DMS53 treated with DMSO at 0.1 percent for 48 hours (cell line): ENCODE data around the gene RPL34.
A peak's percentile ranks its signal among the peaks of the same experiment; 100 is the strongest.

Experiments
- DNase-seq: peaks from one replicate; lab custom pipeline; 2025; ENCODE audit not compliant: unreplicated experiment; lab: John Stamatoyannopoulos, UW

The RPL34 gene

GRCh38 chr4:108624263-108625056 lies 4.1 kb downstream of the RPL34 start:
- no peak for DNase-seq

GRCh38 chr4:108626056-108626455 lies 5.7 kb downstream of the RPL34 start:
- no peak for DNase-seq

DNA sequence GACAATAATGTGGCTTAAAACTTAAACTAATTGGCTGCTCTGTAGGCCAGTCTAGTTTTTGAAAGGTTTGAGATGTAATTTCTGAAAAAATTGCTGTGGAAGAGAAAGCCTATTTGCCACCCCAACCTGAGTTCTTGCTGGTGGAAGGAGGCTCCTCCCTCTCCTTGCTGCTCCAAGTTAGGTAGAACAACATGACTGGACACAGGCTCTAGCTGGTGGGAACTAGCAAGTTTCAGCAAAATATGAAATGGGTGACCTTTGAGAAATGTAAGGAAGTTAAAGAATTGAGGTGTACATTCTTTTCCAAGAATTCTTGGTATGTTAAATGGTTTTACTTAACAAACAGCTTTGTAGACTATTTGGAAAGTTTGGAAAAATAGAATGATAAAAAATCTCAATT lies 8.0 kb downstream of the RPL34 start:
- no peak for DNase-seq

DNA sequence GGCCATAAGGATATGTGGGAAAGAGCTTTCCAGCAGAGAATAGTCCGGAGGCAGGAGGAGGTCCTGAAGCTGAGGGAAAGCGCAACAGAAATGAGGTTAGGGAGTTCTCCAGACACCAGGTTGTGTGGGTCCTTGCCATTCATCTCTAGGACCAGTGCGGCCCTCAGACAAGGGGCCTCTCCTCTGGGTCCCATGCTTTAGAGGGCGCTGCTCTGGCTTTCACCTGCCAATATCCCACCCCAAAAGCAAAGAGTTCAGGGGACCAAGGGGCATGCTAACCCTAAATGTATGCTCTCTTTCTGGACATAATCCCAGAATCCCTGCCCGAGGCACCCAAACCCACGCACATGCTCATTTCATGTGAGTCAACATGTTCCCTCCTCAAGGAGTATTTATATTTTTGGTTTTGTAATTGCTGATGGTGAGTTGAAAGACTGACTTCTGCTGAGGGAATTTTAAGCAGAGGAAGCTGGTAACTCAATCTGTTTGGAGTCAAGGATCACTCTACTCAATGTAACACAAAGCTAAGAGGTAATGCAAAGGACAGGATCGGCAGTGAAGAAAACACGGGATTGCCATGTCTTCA lies 14.8 kb downstream of the RPL34 start:
- no peak for DNase-seq

- no peak for DNase-seq
These were observed 15.9 kb downstream of the RPL34 start for GRCh38 chr4:108636246-108636645.

GRCh38 chr4:108637856-108638255 lies 17.5 kb downstream of the RPL34 start:
- no peak for DNase-seq

- DNase-seq, result no peak
These were observed 23.9 kb downstream of the RPL34 start for GRCh38 chr4:108644237-108644636.

GRCh38 chr4:108646706-108647105 lies 26.3 kb downstream of the RPL34 start:
- DNase-seq, result no peak

- peak; percentile 44 for DNase-seq
These were observed 29.5 kb downstream of the RPL34 start for GRCh38 chr4:108649863-108650211.

- DNase-seq, result peak; percentile 82
These were observed 30.0 kb downstream of the RPL34 start, which contains the start of gene OSTC for GRCh38 chr4:108650212-108651013. TSS of gene OSTC (plus strand) at chr4:108650599. CDS start at chr4:108650656, 57 bp downstream.

DNA sequence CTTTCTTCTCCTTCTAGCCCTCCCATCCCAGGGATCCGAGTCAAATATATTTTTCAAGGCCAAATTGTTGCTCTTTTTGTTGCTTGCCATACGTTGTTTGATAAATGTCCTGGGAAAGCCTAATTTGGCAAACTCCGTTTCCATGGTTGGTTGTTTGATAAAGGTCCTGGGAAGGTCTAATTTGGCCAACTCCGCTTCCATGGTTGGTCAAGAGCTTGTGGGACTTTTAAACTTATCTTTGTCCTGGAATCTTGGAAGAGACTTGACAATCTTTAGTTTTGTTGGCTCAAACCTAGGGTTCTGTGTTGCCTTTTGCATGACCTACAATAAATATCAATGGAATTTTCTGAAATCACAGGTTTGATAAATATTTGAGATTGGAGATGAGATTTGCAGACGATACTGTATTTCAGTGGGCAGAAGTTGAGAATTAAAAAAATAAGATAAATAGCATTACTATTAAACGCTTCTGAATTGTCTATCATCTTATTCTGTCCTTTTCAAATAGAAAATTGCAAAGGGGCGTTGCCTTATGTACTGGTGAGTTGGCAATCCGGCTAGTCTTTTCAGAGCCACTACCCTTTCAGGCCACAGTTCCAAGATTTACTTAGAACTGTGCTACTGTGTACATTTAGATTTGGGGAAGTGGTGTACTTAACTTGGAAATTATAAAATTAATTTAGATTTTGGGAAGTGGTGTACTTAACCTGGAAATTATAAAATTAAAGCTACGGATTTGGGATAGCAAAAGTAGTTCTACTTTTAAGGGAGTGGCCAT lies 30.8 kb downstream of the RPL34 start:
- DNase-seq, result no peak

DNA sequence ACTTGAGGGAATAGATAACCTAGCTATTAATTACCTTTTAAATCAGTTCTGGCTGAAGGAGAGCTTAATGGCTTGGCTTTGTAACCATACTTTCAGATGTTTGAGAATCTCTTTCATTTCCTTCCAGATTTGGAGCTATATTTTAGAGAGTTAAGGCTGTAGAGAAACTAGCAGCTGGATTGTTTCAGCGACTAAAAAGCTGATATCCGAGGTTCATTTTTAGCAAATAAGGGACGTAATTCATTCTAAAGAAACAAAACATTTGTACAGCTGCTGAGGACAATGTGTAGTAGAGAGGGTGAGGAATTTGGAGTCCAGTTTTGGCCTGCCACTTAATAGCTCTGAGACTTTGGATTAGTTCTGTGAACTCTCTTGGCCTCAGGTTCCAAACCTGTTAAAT lies 42.3 kb downstream of the RPL34 start:
- DNase-seq, result no peak

DNA sequence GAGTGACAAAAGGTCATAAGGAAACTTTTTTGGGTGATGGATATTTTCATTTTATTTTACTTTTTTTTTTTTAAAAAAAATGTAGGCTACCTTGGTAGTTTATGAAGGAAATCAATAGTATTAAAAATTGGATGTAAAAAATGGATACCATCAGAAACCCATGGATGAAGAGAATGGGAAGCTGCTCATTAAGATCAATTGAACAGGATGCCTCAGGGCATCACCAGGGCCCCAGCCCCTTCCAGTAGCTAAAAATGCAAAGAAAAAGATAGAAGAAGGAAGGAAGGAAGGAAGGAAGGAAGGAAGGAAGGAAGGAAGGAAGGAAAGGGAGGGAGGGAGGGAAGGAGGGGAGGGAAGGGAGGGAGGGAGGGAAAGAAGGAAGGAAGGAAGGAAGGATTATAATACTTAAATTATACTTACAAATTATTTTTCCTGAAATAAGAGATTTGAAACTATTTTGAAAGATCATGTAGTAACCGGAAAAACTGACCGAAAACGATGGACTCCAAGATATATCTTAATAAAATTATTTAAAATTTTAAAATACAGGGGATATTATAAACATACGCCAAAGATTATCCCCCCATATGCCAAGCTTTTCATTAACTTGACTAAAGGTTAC lies 54.1 kb downstream of the RPL34 start:
- DNase-seq, result no peak
